OCI-LY7 (cell line): ENCODE results near the gene CLTRN. TPM values are rescaled to one million over a fixed set of nuclear protein-coding genes. Genes with fewer than 3 reads are reported as not detected.

Experiments
- BruUV-seq: library from RNA; stranded (reverse); fragments of 400-500 nt; replicated peaks from 2 replicates; lab custom pipeline; 2021; lab: Mats Ljungman, UMichigan
- CTCF ChIA-PET: fragments of 300-600 bp; sonication (Branson Sonifier 250); formaldehyde crosslinking; loops from one replicate; lab custom pipeline; 2022; ENCODE audit warnings: antibody characterized with exemption; ENCODE audit not compliant: unreplicated experiment; lab: Charles Lee
- POLR2A ChIA-PET: fragments of 300-600 bp; sonication (Branson Sonifier 250); formaldehyde crosslinking; loops from one replicate; lab custom pipeline; 2022; ENCODE audit warnings: antibody characterized with exemption; lab: Charles Lee
- DNase-seq: peaks from one replicate; pipeline ENCODE4 v3.0.0-alpha.2; 2015; ENCODE audit warnings: low spot score
- H2AFZ ChIP-seq: fragments of 200-600 bp; sonication (generic), shearing (Covaris generic); 2 replicates; pipeline ENCODE4 v1.6.1; 2014; ENCODE audit warnings: mild to moderate bottlenecking, antibody characterized with exemption, low read length, moderate library complexity
- H3K27ac ChIP-seq: fragments of 200-600 bp; sonication (generic); 2 replicates; pipeline ENCODE4 v1.5.1; 2014; ENCODE audit warnings: mixed run types, low read depth, mild to moderate bottlenecking, moderate library complexity, low read length, inconsistent platforms; ENCODE audit not compliant: poor library complexity, severe bottlenecking
- H3K36me3 ChIP-seq: fragments of 200-600 bp; sonication (generic); 2 replicates; pipeline ENCODE4 v1.6.1; 2014; ENCODE audit warnings: mild to moderate bottlenecking, antibody characterized with exemption, low read length, moderate library complexity, mixed read lengths; ENCODE audit not compliant: insufficient read depth
- H3K4me1 ChIP-seq: fragments of 200-600 bp; sonication (generic); 2 replicates; pipeline ENCODE4 v1.5.1; 2014; ENCODE audit warnings: mild to moderate bottlenecking, low read length; ENCODE audit not compliant: insufficient read depth, poor library complexity, severe bottlenecking
- H3K4me2 ChIP-seq: fragments of 200-600 bp; sonication (generic); 2 replicates; pipeline ENCODE4 v1.6.1; 2014; ENCODE audit warnings: mild to moderate bottlenecking, low read length
- H3K4me3 ChIP-seq: fragments of 200-600 bp; sonication (generic); 2 replicates; pipeline ENCODE4 v1.5.1; 2014; ENCODE audit warnings: mild to moderate bottlenecking, low read depth, low read length; ENCODE audit not compliant: poor library complexity, severe bottlenecking
- H3K79me2 ChIP-seq: fragments of 200-600 bp; sonication (generic); 2 replicates; pipeline ENCODE4 v1.6.1; 2016; ENCODE audit warnings: low read depth, mild to moderate bottlenecking, low read length, moderate library complexity, mixed read lengths; ENCODE audit not compliant: insufficient read depth
- H3K9me2 ChIP-seq: fragments of 200-600 bp; sonication (generic); 2 replicates; pipeline ENCODE4 v1.6.1; 2016; ENCODE audit warnings: mild to moderate bottlenecking, low read length, mixed read lengths; ENCODE audit not compliant: insufficient read depth
- H3K9me3 ChIP-seq: fragments of 200-600 bp; sonication (generic); 2 replicates; pipeline ENCODE4 v1.6.1; 2014; ENCODE audit warnings: mild to moderate bottlenecking, mixed run types, low read length, mixed read lengths
- H4K20me1 ChIP-seq: fragments of 200-600 bp; sonication (generic); 2 replicates; pipeline ENCODE4 v1.6.1; 2014; ENCODE audit warnings: mild to moderate bottlenecking, antibody characterized with exemption, low read length, moderate library complexity, mixed read lengths; ENCODE audit not compliant: insufficient read depth
- EZH2phosphoT487 ChIP-seq: fragments of 200-600 bp; sonication (generic); IDR thresholded peaks from 2 replicates; pipeline ENCODE4 v1.6.1; 2018; ENCODE audit warnings: low read depth, borderline replicate concordance, mild to moderate bottlenecking, mixed run types, antibody characterized with exemption, low read length, moderate library complexity, mixed read lengths
- intact Hi-C: fragments of 100-400 bp; cut with micrococcal nuclease; formaldehyde crosslinking; loops from one replicate; pipeline ENCODE4 v1.10.0; 2022; ENCODE audit not compliant: unreplicated experiment
- total RNA-seq, 2 experiments: library from RNA; depleted of rRNA in 1 of 2; stranded (reverse); fragments of >200 nt in 1 of 2; shearing (Covaris generic) in 1 of 2; gene quantifications; 2 replicates each; pipeline ENCODE4 v1.2.3, GENCODE V29; 2014 to 2022
- TF ChIP-seq, protein P1 (sequence below): fragments of 200-600 bp; sonication (generic); conservative IDR thresholded peaks from 2 replicates; pipeline ENCODE4 v1.5.1; 2014; ENCODE audit warnings: mild to moderate bottlenecking, antibody characterized with exemption, low read length, moderate library complexity, mixed read lengths

CLTRN gene
- total RNA-seq, 2 experiments from 2014 or later = not detected

- H3K9me3 ChIP-seq = no peaks in the 10 kb centered on the region
- no peaks in the 10 kb centered on the region for H3K79me2 ChIP-seq
- no peak overlapping the region for H3K4me3 ChIP-seq
- no peaks in the 10 kb centered on the region for H4K20me1 ChIP-seq
- H3K9me2 ChIP-seq = no peaks in the 10 kb centered on the region
- H3K27ac ChIP-seq = no peak overlapping the region
- TF ChIP-seq, protein P1, sequence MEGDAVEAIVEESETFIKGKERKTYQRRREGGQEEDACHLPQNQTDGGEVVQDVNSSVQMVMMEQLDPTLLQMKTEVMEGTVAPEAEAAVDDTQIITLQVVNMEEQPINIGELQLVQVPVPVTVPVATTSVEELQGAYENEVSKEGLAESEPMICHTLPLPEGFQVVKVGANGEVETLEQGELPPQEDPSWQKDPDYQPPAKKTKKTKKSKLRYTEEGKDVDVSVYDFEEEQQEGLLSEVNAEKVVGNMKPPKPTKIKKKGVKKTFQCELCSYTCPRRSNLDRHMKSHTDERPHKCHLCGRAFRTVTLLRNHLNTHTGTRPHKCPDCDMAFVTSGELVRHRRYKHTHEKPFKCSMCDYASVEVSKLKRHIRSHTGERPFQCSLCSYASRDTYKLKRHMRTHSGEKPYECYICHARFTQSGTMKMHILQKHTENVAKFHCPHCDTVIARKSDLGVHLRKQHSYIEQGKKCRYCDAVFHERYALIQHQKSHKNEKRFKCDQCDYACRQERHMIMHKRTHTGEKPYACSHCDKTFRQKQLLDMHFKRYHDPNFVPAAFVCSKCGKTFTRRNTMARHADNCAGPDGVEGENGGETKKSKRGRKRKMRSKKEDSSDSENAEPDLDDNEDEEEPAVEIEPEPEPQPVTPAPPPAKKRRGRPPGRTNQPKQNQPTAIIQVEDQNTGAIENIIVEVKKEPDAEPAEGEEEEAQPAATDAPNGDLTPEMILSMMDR = no peak
- TF ChIP-seq EZH2phosphoT487 = no peak
- H2AFZ ChIP-seq = no peak overlapping the region
- H3K4me2 ChIP-seq = no peak overlapping the region
- H3K4me1 ChIP-seq = no peaks in the 10 kb centered on the region
- BruUV-seq = no TSS peak
- ChIA-PET CTCF (no interaction called here), POLR2A (no interaction called here)
- no peak for DNase-seq
- intact Hi-C loops = no loop called here
- no peaks in the 10 kb centered on the region for H3K36me3 ChIP-seq
These were observed 41.6 kb downstream of the CLTRN start for GRCh38 chrX:15623054-15623453.

GRCh38 chrX:15619053-15619755 lies 45.4 kb downstream of the CLTRN start:
- no peak for DNase-seq
- H3K4me3 ChIP-seq = no peak overlapping the region
- ChIA-PET CTCF (no interaction called here), POLR2A (no interaction called here)
- no TSS peak for BruUV-seq
- H3K36me3 ChIP-seq = no peaks in the 10 kb centered on the region
- no peaks in the 10 kb centered on the region for H3K79me2 ChIP-seq
- no peaks in the 10 kb centered on the region for H3K9me2 ChIP-seq
- H3K9me3 ChIP-seq = no peaks in the 10 kb centered on the region
- H3K4me2 ChIP-seq = no peak overlapping the region
- H3K27ac ChIP-seq = no peak overlapping the region
- H4K20me1 ChIP-seq = no peaks in the 10 kb centered on the region
- TF ChIP-seq, protein P1 = no peak
- H3K4me1 ChIP-seq = no peaks in the 10 kb centered on the region
- no peak overlapping the region for H2AFZ ChIP-seq
- intact Hi-C loops = no loop called here

DNA sequence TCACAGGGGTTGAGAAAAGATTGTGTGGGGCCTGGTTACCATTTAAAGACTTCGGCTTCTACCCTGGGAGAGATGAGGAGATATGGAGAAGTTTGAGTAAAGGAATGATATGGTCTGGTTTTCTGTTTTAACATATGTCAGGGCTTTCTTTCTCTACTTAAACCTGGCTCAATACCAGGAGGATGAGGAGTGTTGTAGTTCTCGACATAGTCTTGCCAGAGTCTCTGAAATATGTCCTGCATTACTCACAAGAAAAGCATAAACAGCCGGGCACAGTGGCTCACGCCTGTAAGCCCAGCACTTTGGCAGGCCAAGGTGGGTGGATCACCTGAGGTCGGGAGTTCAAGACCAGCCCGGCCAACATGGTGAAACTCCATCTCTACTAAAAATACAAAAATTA lies 47.5 kb downstream of the CLTRN start:
- Histone ChIP-seq H3K27ac (no peak overlapping the region), H3K4me2 (no peak overlapping the region), H3K4me3 (no peak overlapping the region), H2AFZ (no peak overlapping the region), H3K4me1 (no peaks in the 10 kb centered on the region), H3K36me3 (no peaks in the 10 kb centered on the region), H3K79me2 (no peaks in the 10 kb centered on the region), H4K20me1 (no peaks in the 10 kb centered on the region), H3K9me2 (no peaks in the 10 kb centered on the region), H3K9me3 (no peaks in the 10 kb centered on the region)
- ChIA-PET CTCF (no interaction called here), POLR2A (no interaction called here)
- no TSS peak for BruUV-seq
- no peak for TF ChIP-seq EZH2phosphoT487
- TF ChIP-seq, protein P1 = no peak
- DNase-seq = no peak
- intact Hi-C loops = no loop called here
